HG03378 (cell line): Measurements from ENCODE around the gene EBF3.

Experiments used
- ATAC-seq: cut with Tn5 transposase; IDR thresholded peaks from one replicate; pipeline ENCODE4 v1.9.1; 2021; ENCODE audit warnings: mild to moderate bottlenecking, moderate library complexity; ENCODE audit not compliant: unreplicated experiment

The EBF3 gene

GRCh38 chr10:129841590-129841989, 122.5 kb downstream of the EBF3 start:
- ATAC-seq = no peak

- ATAC-seq = no peak
Observed at GRCh38 chr10:129841071-129841470, 123.0 kb downstream of the EBF3 start.

GRCh38 chr10:129840196-129840590, 123.9 kb downstream of the EBF3 start:
- ATAC-seq = no peak

- no peak for ATAC-seq
Observed at GRCh38 chr10:129839285-129840195, 124.5 kb downstream of the EBF3 start.

- ATAC-seq = no peak
Observed at GRCh38 chr10:129838794-129839193, 125.3 kb downstream of the EBF3 start.

GRCh38 chr10:129837909-129838582, 126.0 kb downstream of the EBF3 start:
- ATAC-seq = no peak

GRCh38 chr10:129836253-129836652, 127.8 kb downstream of the EBF3 start:
- no peak for ATAC-seq

- ATAC-seq = no peak
Observed at GRCh38 chr10:129833994-129834739, 129.9 kb downstream of the EBF3 start.

- ATAC-seq = no peak
Observed at GRCh38 chr10:129833468-129833950, 130.6 kb downstream of the EBF3 start.

- no peak for ATAC-seq
Observed at GRCh38 chr10:129832573-129833467, 131.3 kb downstream of the EBF3 start.

- no peak for ATAC-seq
Observed at GRCh38 chr10:129831150-129831549, 132.9 kb downstream of the EBF3 start.

- ATAC-seq = no peak
Observed at GRCh38 chr10:129825826-129826225, 138.2 kb downstream of the EBF3 start.

GRCh38 chr10:129825221-129825620, 138.9 kb downstream of the EBF3 start:
- no peak for ATAC-seq

GRCh38 chr10:129820451-129820850, 143.6 kb downstream of the EBF3 start:
- no peak for ATAC-seq

- ATAC-seq = no peak
Observed at GRCh38 chr10:129816656-129817045, 147.4 kb downstream of the EBF3 start.

- ATAC-seq = no peak
Observed at GRCh38 chr10:129815898-129816655, 148.0 kb downstream of the EBF3 start.

GRCh38 chr10:129814681-129815646, 149.1 kb downstream of the EBF3 start:
- no peak for ATAC-seq

- no peak for ATAC-seq
Observed at GRCh38 chr10:129812398-129812797, 151.7 kb downstream of the EBF3 start.
